Measurements from ENCODE around the gene BPI. TPM values are rescaled to one million over a fixed set of nuclear protein-coding genes. Genes with fewer than 3 reads are reported as not detected.
"Not testable (repeated sequence)": the region's sequence is repeated elsewhere in the genome, so short reads cannot be mapped to it uniquely, and the experiment has no call there.

Gene BPI
- total RNA-seq, 2 donors from 2014 or later = 0.41 to 4.5 TPM

DNA sequence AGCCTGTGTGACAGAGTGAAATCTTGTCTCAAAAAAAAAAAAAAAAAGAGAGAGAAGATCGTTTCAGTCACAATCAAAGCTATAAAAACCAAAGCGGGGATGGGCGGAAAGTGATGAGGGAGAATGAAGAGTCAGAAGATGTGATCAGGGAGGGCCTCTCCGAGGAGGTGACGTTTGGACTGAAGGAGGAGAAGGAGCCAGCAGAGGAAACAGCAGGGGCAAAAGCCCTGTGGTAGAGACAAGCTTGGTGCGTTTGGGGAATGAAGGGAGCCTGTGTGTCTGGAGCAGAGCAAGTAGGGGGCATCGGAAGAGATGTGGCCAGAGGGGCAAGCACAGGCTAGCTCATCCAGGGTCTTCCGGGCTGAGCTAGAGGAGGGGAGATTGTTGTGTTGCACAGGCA is 27.9 kb downstream of the BPI start:
- TF ChIP-seq, protein P1, sequence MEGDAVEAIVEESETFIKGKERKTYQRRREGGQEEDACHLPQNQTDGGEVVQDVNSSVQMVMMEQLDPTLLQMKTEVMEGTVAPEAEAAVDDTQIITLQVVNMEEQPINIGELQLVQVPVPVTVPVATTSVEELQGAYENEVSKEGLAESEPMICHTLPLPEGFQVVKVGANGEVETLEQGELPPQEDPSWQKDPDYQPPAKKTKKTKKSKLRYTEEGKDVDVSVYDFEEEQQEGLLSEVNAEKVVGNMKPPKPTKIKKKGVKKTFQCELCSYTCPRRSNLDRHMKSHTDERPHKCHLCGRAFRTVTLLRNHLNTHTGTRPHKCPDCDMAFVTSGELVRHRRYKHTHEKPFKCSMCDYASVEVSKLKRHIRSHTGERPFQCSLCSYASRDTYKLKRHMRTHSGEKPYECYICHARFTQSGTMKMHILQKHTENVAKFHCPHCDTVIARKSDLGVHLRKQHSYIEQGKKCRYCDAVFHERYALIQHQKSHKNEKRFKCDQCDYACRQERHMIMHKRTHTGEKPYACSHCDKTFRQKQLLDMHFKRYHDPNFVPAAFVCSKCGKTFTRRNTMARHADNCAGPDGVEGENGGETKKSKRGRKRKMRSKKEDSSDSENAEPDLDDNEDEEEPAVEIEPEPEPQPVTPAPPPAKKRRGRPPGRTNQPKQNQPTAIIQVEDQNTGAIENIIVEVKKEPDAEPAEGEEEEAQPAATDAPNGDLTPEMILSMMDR (IDR thresholded peaks at IDR 0.05) = no peak
- TF ChIP-seq POLR2A (IDR thresholded peaks at IDR 0.05) (no peak), POLR2AphosphoS5 (IDR thresholded peaks at IDR 0.05) (no peak)
- Histone ChIP-seq H3K4me3 (no peak overlapping the region), H3K9me3 (no peaks in the 10 kb centered on the region), H3K36me3 (no peaks in the 10 kb centered on the region), H3K27ac (no peak overlapping the region), H3K27me3 (replicated peaks; ENCODE audit: insufficient read depth) (no peaks in the 10 kb centered on the region), H3K4me1 (replicated peaks) (no peaks in the 10 kb centered on the region)
- no peak for DNase-seq (ENCODE audit: low spot score)
- WGBS = 73% methylated on average over 8 of the region's 8 CpGs
- intact Hi-C loops (cut with DNase I) = no loop called here

DNA sequence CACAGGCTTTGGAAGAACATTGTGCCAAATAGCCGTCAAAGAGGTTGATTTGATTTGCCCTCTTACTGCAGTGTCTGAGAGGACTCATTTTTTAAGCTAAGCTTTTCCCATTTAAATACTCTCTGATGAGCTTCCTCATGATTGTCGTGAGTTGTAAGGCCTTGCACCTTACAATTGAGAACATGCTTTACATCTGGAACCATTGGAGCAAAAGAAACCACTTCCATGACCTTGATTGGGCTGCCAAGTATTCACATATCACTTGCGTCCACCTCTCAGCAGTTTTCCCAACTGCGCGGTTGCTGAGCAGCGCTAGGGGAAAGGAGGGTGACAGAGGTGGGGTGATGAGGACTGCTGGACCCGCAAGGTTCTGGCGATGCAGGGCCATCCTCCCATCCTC is 30.1 kb downstream of the BPI start:
- TF ChIP-seq, protein P1 (IDR thresholded peaks at IDR 0.05) = no peak
- TF ChIP-seq POLR2AphosphoS5 (IDR thresholded peaks at IDR 0.05) (no peak), POLR2A (IDR thresholded peaks at IDR 0.05) (no peak)
- H3K27me3 ChIP-seq (replicated peaks; ENCODE audit: insufficient read depth) = no peaks in the 10 kb centered on the region
- 93% methylated on average over 8 of the region's 8 CpGs for WGBS
- no peak overlapping the region for H3K27ac ChIP-seq
- intact Hi-C loops (cut with DNase I) = no loop called here
- no peaks in the 10 kb centered on the region for H3K36me3 ChIP-seq
- no peak for DNase-seq (ENCODE audit: low spot score)
- no peak overlapping the region for H3K4me3 ChIP-seq
- H3K4me1 ChIP-seq (replicated peaks) = no peaks in the 10 kb centered on the region
- H3K9me3 ChIP-seq = no peaks in the 10 kb centered on the region

DNA sequence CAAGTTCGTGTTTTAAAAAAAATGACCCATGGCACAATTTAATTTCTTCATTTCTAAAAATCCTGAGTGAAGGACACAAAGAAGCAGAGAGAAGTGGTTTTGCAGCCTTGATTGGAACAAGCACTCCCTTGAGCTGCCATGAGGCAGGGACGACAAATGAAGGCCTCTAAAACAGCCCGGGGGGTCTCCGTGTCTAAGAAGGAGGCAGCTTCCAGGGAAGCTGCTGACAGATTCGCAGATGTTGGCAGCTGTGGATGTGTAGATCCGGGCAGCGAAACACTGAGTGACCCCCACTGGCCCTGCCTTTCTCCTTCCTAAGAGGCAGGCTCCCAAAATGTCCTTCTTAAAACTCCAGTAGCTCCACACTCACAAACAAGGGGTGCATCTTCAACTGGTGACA is 32.8 kb downstream of the BPI start:
- 51% methylated on average over 7 of the region's 7 CpGs for WGBS
- no peak overlapping the region for H3K4me3 ChIP-seq
- no peaks in the 10 kb centered on the region for H3K4me1 ChIP-seq (replicated peaks)
- no peaks in the 10 kb centered on the region for H3K9me3 ChIP-seq
- H3K36me3 ChIP-seq = no peaks in the 10 kb centered on the region
- TF ChIP-seq, protein P1 (IDR thresholded peaks at IDR 0.05) = no peak
- TF ChIP-seq POLR2AphosphoS5 (IDR thresholded peaks at IDR 0.05) (no peak), POLR2A (IDR thresholded peaks at IDR 0.05) (no peak)
- DNase-seq (ENCODE audit: low spot score) = no peak
- no peaks in the 10 kb centered on the region for H3K27me3 ChIP-seq (replicated peaks; ENCODE audit: insufficient read depth)
- H3K27ac ChIP-seq = no peak overlapping the region
- intact Hi-C loops (cut with DNase I) = no loop called here

DNA sequence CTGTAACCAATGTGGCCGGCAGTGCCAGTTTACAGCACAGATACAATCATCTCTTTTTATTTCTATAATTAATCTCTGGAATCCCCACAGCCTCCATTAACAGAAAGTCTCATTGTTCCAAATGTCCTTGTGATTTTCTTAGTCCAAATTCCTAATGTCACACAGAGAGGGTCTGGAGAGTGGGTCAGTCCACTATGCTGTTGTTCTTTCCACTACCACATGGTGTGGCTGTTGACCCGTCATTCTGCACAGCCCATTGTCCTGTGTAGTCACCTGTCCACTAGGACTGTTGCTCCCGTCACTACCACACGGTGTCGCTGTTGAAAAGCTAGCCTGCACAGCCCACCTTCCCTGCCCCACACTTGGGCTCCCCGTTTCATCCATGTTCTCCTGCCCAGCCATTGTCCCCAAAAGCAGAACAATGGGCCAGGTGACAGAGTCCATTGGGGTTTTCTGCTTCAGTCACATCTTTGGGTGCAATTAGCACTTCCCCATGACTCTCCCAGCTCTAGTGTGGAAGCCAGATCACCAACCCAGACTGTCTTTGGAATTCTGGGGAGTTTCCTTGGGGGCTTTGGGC is 33.7 kb downstream of the BPI start:
- Histone ChIP-seq H3K36me3 (no peaks in the 10 kb centered on the region), H3K27ac (no peak overlapping the region), H3K27me3 (replicated peaks; ENCODE audit: insufficient read depth) (no peaks in the 10 kb centered on the region), H3K4me1 (replicated peaks) (no peaks in the 10 kb centered on the region), H3K4me3 (no peak overlapping the region), H3K9me3 (no peaks in the 10 kb centered on the region)
- WGBS = 41% methylated on average over 6 of the region's 6 CpGs
- DNase-seq (ENCODE audit: low spot score) = no peak
- intact Hi-C loops (cut with DNase I) = no loop called here
- TF ChIP-seq POLR2A (IDR thresholded peaks at IDR 0.05) = no peak
- TF ChIP-seq, protein P1 (IDR thresholded peaks at IDR 0.05) = peak in 3 of 4 experiments; percentile 23 to 24 (median 24)

DNA sequence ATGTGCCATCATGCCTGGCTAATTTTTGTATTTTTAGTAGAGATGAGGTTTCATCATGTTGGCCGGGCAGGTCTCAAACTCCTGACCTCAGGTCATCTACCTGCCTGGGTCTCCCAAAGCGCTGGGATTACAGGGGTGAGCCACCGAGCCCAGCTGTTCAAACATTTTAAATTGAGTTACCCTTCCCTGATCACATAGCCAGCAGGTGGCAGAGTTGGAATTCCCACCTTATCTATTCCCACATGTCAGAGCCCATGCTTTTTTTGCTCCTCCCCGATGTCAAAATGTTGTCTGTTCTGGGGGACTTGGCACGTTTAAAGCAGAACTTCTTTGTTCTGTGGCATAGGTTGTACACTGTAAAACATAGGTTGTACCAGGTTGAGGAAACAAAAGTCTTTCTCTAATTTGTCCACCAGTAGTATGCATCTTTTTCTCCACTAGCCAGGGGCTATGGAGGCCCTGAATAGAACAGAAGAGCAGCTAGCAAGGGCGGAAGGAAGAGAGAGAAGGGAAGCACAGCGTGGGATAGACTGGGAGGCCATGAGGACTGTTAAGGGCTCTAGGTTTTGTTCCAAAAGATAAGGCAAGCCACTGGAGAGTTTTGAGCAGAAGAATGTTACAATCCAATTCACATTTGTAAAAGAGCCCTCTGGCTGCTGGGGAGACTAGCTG is 35.0 kb downstream of the BPI start:
- no peak overlapping the region for H3K4me3 ChIP-seq
- no peaks in the 10 kb centered on the region for H3K9me3 ChIP-seq
- DNase-seq (ENCODE audit: low spot score) = no peak
- 44% methylated on average over 7 of the region's 7 CpGs for WGBS
- H3K4me1 ChIP-seq (replicated peaks) = no peaks in the 10 kb centered on the region
- H3K27ac ChIP-seq = no peak overlapping the region
- no peaks in the 10 kb centered on the region for H3K27me3 ChIP-seq (replicated peaks; ENCODE audit: insufficient read depth)
- intact Hi-C loops (cut with DNase I) = no loop called here
- TF ChIP-seq, protein P1 (IDR thresholded peaks at IDR 0.05) = peak in 3 of 4 experiments; percentile 21 to 41 (median 39)
- TF ChIP-seq POLR2A (IDR thresholded peaks at IDR 0.05) (no peak), POLR2AphosphoS5 (IDR thresholded peaks at IDR 0.05) (no peak)
- no peaks in the 10 kb centered on the region for H3K36me3 ChIP-seq

DNA sequence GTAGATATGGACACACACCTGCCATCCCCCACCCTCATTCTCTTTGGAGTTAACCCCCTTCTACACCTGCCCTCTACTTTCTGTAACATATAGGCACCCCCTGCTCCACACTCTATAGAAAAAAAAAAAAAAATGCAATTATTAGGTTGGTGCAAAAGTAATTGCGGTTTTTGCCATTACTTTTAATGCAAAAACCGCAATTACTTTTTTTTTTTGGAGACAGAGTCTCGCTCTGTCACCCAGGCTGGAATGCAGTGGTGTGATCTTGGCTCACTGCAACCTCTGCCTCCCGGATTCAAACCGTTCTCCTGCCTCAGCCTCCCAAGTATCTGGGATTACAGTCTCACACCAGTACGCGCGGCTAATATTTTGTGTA is 35.6 kb downstream of the BPI start:
- 87% methylated on average over 8 of the region's 8 CpGs for WGBS

More for the DNA sequence above, 35.6 kb downstream of the BPI start:
- intact Hi-C loops (cut with DNase I); H3K9me3 ChIP-seq; DNase-seq (ENCODE audit: low spot score); H3K4me1 ChIP-seq (replicated peaks); H3K36me3 ChIP-seq; H3K27me3 ChIP-seq (replicated peaks; ENCODE audit: insufficient read depth); H3K4me3 ChIP-seq; H3K27ac ChIP-seq: not testable (repeated sequence)
